Measurements from ENCODE around the gene BCL2.
A peak's percentile ranks its signal among the peaks of the same experiment; 100 is the strongest.

BCL2 gene

DNA sequence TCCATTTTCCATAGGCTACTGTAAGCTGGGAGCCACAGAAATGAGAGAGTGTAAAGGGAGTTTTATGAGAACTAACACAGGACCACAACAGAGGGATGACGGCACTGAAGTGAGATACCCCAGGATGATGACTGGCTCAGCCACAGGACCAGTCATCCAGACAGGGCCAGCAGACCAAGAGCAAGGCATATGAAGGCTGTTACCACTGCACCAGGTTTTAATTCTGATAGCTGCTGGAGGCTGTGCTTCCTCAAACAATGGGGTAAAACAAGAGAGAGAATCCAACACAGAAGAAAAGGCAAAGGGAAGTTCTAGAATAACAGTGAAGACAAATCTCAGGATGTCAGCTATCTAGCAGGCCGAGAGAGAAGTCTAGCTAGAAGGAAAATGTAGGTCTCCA, 94.9 kb downstream of the BCL2 start:
- H3K9ac ChIP-seq (ENCODE audit: insufficient read length): no peak overlapping the region
- TF ChIP-seq EZH2 (IDR thresholded peaks at IDR 0.05) (no peak), FOXP2 (optimal IDR thresholded peaks at IDR 0.05; ENCODE audit: control extremely low read depth, extremely low read length, insufficient read depth) (no peak), POLR2AphosphoS5 (IDR thresholded peaks at IDR 0.05; ENCODE audit: borderline replicate concordance, low read depth, low read length) (no peak)
- H3K27ac ChIP-seq: no peak overlapping the region
- H3K4me3 ChIP-seq: no peak overlapping the region
- DNase-seq (ENCODE audit: low read depth, low spot score): no peak
- H3K36me3 ChIP-seq (ENCODE audit: insufficient read depth, low read length): no peaks in the 10 kb centered on the region
- H3K9me3 ChIP-seq (ENCODE audit: low read depth, low read length): no peaks in the 10 kb centered on the region

DNA sequence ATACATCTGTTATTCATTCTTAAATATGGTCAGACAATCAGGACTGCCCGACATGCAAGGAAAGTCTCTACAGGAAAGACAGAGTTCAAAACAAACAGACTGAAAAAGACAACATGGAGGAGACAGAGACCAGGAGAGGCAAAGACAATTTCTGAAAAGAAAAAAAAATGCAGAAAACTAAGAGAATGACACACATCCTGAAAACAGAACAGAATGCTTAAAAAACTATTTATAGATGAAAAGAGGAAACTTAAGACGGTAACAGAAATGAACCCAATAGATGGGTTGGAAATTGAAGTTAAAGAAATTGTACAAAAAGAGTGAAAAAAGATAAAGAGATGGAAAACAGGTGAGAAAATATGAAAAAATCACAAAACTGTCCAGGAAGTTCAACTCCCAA, 95.7 kb downstream of the BCL2 start:
- H3K27ac ChIP-seq: no peak overlapping the region
- DNase-seq (ENCODE audit: low read depth, low spot score): no peak
- no peak overlapping the region for H3K9ac ChIP-seq (ENCODE audit: insufficient read length)
- no peaks in the 10 kb centered on the region for H3K36me3 ChIP-seq (ENCODE audit: insufficient read depth, low read length)
- H3K9me3 ChIP-seq (ENCODE audit: low read depth, low read length): no peaks in the 10 kb centered on the region
- TF ChIP-seq FOXP2 (optimal IDR thresholded peaks at IDR 0.05; ENCODE audit: control extremely low read depth, extremely low read length, insufficient read depth) (no peak), POLR2AphosphoS5 (IDR thresholded peaks at IDR 0.05; ENCODE audit: borderline replicate concordance, low read depth, low read length) (no peak), EZH2 (IDR thresholded peaks at IDR 0.05) (no peak)
- no peak overlapping the region for H3K4me3 ChIP-seq

DNA sequence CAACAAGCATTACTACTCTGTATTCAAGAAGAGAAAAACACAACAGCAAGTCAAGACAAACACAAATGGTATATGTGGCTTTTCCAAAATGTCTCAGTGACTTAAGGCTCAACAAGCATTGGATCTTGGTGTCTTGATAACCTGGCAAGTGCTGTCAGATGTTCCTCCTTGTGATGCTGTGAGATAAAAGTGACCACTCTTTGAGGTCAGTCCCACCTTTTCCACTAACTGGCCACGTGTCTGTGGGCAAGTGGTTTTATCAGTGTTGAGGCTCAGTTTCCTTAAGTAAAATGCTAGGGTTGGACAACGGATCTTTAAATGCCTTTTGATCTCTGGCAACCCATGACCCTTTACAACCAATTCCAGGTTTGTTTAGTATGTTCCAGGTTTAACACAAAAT, 98.7 kb downstream of the BCL2 start:
- Histone ChIP-seq H3K9ac (ENCODE audit: insufficient read length) (no peak overlapping the region), H3K4me3 (no peak overlapping the region), H3K36me3 (ENCODE audit: insufficient read depth, low read length) (no peaks in the 10 kb centered on the region), H3K9me3 (ENCODE audit: low read depth, low read length) (no peaks in the 10 kb centered on the region), H3K27ac (no peak overlapping the region)
- no peak for DNase-seq (ENCODE audit: low read depth, low spot score)
- TF ChIP-seq FOXP2 (optimal IDR thresholded peaks at IDR 0.05; ENCODE audit: control extremely low read depth, extremely low read length, insufficient read depth) (no peak), EZH2 (IDR thresholded peaks at IDR 0.05) (no peak), POLR2AphosphoS5 (IDR thresholded peaks at IDR 0.05; ENCODE audit: borderline replicate concordance, low read depth, low read length) (no peak)

DNA sequence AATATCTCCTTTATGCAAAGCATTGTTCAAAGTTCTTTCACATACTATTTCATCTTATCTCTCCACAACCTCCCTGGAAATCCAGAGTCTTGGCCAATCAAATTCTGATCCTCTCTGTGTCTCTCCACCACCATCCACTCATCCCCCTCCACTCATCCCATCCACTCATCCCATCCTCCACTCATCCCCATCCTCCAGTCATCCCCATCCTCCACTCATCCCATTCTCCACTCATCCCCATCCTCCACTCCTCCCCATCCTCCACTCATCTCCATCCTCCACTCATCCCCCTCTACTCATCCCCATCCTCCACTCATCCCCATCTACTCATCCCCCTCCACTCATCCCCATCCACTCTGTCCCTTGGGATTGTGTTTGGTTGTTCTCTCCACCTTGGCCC, 101.1 kb downstream of the BCL2 start:
- H3K9me3 ChIP-seq (ENCODE audit: low read depth, low read length): no peaks in the 10 kb centered on the region
- no peak for TF ChIP-seq FOXP2 (optimal IDR thresholded peaks at IDR 0.05; ENCODE audit: control extremely low read depth, extremely low read length, insufficient read depth)
- TF ChIP-seq POLR2AphosphoS5 (IDR thresholded peaks at IDR 0.05; ENCODE audit: borderline replicate concordance, low read depth, low read length): no peak
- TF ChIP-seq EZH2 (IDR thresholded peaks at IDR 0.05): no peak
- H3K4me3 ChIP-seq: no peak overlapping the region
- no peak for DNase-seq (ENCODE audit: low read depth, low spot score)
- H3K36me3 ChIP-seq (ENCODE audit: insufficient read depth, low read length): no peaks in the 10 kb centered on the region
- H3K27ac ChIP-seq: no peak overlapping the region
- no peak overlapping the region for H3K9ac ChIP-seq (ENCODE audit: insufficient read length)

DNA sequence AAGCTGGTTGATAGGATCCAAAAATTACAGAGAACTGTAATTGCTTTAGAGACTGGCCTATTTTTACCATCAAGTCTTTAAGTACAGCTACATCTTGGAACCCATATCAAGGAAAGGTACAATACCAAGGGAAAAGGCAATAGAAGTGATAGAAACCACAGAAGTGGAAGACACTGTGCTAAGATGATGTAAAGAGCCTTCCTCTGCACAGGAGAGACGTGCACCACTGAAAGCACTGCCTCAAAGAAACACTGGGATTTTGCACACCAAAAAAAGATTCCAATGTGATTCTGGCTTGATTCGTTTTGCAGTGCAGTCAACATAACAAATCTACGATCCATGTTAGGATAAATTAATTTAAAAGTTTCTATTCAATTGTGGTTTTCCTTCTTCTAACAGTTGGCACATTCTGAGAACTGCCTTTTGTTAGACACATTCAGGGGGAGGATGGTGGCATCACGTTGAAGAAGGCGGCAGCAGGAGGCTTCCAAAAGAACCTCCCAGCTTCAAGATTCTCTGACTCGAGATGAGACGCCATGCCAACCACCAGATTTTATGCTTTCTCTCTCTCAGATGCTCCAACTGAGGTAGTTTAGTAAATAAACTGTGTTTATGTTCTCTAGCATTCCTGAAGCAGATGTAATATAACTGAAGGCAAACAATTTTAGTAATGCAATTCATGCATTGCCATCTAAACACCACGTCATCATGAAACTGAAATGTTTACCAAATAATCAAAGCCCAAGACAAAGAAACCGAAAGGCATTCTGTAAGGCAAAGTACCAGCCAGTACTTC, 102.9 kb downstream of the BCL2 start:
- no peak overlapping the region for H3K4me3 ChIP-seq
- no peak overlapping the region for H3K27ac ChIP-seq
- H3K9ac ChIP-seq (ENCODE audit: insufficient read length): no peak overlapping the region
- no peaks in the 10 kb centered on the region for H3K36me3 ChIP-seq (ENCODE audit: insufficient read depth, low read length)
- TF ChIP-seq EZH2 (IDR thresholded peaks at IDR 0.05) (no peak), FOXP2 (optimal IDR thresholded peaks at IDR 0.05; ENCODE audit: control extremely low read depth, extremely low read length, insufficient read depth) (no peak), POLR2AphosphoS5 (IDR thresholded peaks at IDR 0.05; ENCODE audit: borderline replicate concordance, low read depth, low read length) (no peak)
- no peaks in the 10 kb centered on the region for H3K9me3 ChIP-seq (ENCODE audit: low read depth, low read length)
- DNase-seq (ENCODE audit: low read depth, low spot score): no peak

DNA sequence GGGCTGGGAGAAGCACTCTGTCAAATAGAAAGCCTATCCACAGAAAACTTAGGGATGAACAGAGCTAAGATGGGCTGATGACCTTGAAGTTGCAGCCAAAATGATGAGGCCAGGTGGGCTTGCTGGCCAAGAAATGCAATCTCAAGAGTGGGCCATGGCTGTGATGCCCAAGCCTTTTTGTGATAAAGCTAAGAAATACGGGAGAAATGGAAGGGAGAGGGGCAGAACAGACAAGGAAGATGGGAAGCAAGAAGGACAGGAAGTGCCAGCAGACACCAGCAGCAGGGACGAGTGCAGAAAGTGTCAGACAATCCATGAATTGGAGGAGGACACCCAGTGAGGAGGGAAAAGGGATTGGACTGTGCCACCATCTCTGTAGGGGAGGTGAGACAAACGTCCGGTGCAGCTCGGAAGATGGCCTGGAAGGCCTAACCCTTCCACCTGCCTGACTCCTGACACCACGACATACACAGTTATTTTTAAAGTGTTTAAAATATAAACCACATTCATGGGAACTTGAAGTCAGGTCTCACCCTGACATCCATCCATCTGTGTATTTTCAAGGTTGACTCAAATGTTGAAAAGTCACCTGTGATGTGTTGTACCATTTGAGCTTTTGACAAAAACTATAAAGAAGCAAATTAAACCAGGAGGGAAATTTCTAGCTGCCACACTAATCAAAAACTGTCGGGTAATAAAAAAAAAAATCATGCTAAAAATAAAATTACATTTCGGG, 105.5 kb downstream of the BCL2 start:
- Histone ChIP-seq H3K4me3 (no peak overlapping the region), H3K9ac (ENCODE audit: insufficient read length) (no peak overlapping the region), H3K36me3 (ENCODE audit: insufficient read depth, low read length) (no peaks in the 10 kb centered on the region), H3K27ac (peak overlapping the region; percentile 19; the same call in 1 of the 2 replicates), H3K9me3 (ENCODE audit: low read depth, low read length) (no peaks in the 10 kb centered on the region)
- DNase-seq (ENCODE audit: low read depth, low spot score): no peak
- TF ChIP-seq EZH2 (IDR thresholded peaks at IDR 0.05) (no peak), POLR2AphosphoS5 (IDR thresholded peaks at IDR 0.05; ENCODE audit: borderline replicate concordance, low read depth, low read length) (no peak), FOXP2 (optimal IDR thresholded peaks at IDR 0.05; ENCODE audit: control extremely low read depth, extremely low read length, insufficient read depth) (no peak)

DNA sequence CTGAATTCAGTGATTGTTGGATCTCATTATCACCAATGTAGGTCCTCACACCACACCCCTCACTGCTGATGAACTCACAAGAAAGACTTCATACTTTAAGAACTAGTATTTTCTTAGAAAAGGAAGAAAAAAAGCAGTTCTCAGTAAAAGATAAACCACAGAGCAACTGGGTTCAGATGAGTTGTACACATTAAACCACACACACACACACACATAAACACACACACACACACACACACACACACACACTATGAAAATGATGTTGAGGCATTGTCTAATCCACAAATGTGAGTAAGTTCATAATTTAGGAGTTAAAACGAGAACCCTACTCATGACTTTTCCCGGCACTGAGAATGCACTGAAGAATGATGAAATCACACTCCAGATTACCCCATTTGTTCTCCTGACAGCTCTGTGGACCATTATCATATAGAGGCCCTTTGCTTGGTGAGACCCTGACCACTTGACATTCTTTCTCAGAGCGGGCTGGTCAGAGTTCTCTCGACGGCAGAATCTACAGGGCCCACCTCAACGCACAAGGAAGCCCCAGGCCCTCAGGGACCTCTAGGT, 106.2 kb downstream of the BCL2 start:
- H3K9ac ChIP-seq (ENCODE audit: insufficient read length): no peak overlapping the region
- no peak for DNase-seq (ENCODE audit: low read depth, low spot score)
- H3K27ac ChIP-seq: peak overlapping the region; percentile 19; the same call in 1 of the 2 replicates
- no peak overlapping the region for H3K4me3 ChIP-seq
- TF ChIP-seq EZH2 (IDR thresholded peaks at IDR 0.05) (no peak), FOXP2 (optimal IDR thresholded peaks at IDR 0.05; ENCODE audit: control extremely low read depth, extremely low read length, insufficient read depth) (no peak), POLR2AphosphoS5 (IDR thresholded peaks at IDR 0.05; ENCODE audit: borderline replicate concordance, low read depth, low read length) (no peak)
- H3K36me3 ChIP-seq (ENCODE audit: insufficient read depth, low read length): no peaks in the 10 kb centered on the region
- no peaks in the 10 kb centered on the region for H3K9me3 ChIP-seq (ENCODE audit: low read depth, low read length)

DNA sequence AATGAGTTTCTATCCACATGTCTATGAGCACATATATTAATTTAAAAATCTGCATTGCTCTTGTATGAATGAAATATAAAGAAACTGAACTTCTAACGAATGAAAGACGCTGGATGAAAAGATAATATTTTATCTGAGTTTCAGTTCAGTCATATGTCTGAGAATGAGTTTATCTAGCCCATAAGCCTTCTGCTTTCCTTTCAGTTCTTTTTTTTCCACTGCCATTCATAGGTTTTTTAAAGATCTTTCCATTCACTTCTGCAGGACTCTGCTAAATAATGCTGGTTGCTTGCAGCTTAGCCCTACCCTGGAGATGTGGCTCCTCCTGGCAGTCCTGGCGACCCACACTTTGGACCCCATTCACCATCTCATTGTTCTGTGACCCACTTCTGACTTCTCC, 109.0 kb downstream of the BCL2 start:
- no peak overlapping the region for H3K4me3 ChIP-seq
- DNase-seq (ENCODE audit: low read depth, low spot score): no peak
- TF ChIP-seq FOXP2 (optimal IDR thresholded peaks at IDR 0.05; ENCODE audit: control extremely low read depth, extremely low read length, insufficient read depth) (no peak), EZH2 (IDR thresholded peaks at IDR 0.05) (no peak), POLR2AphosphoS5 (IDR thresholded peaks at IDR 0.05; ENCODE audit: borderline replicate concordance, low read depth, low read length) (no peak)
- no peak overlapping the region for H3K9ac ChIP-seq (ENCODE audit: insufficient read length)
- no peaks in the 10 kb centered on the region for H3K36me3 ChIP-seq (ENCODE audit: insufficient read depth, low read length)
- H3K9me3 ChIP-seq (ENCODE audit: low read depth, low read length): no peaks in the 10 kb centered on the region
- no peak overlapping the region for H3K27ac ChIP-seq

Measured in SK-N-MC (cell line).